HepG2 (cell line): ENCODE data around the gene THADA. TPM values are rescaled to one million over a fixed set of nuclear protein-coding genes. Genes with fewer than 3 reads are reported as not detected.

ENCODE experiments used
- ARID2 ChIP-seq: sonication (generic); formaldehyde crosslinking; IDR thresholded peaks from 2 replicates; pipeline ENCODE4 v1.8.1; 2022; ENCODE audit warnings: mild to moderate bottlenecking, missing genetic modification reagents, borderline replicate concordance
- DZIP1 ChIP-seq: sonication (generic); formaldehyde crosslinking; IDR thresholded peaks from 2 replicates; pipeline ENCODE4 v1.5.0; 2020; ENCODE audit warnings: mild to moderate bottlenecking, missing genetic modification reagents
- E2F5 ChIP-seq: sonication (generic); formaldehyde crosslinking; conservative IDR thresholded peaks from 2 replicates; pipeline ENCODE4 v1.4.0; 2020; ENCODE audit warnings: missing genetic modification reagents
- FOXK1 ChIP-seq: sonication (generic); formaldehyde crosslinking; IDR thresholded peaks from 2 replicates; pipeline ENCODE4 v1.4.0; 2020; ENCODE audit warnings: low read depth, missing genetic modification reagents, borderline replicate concordance
- HDAC2 ChIP-seq: sonication (generic); formaldehyde crosslinking; IDR thresholded peaks from 2 replicates; pipeline ENCODE4 v1.4.0; 2020; ENCODE audit warnings: missing genetic modification reagents
- HOXA3 ChIP-seq: sonication (generic); formaldehyde crosslinking; IDR thresholded peaks from 2 replicates; pipeline ENCODE4 v1.5.0; 2020; ENCODE audit warnings: missing genetic modification reagents
- KDM4B ChIP-seq: sonication (generic); formaldehyde crosslinking; IDR thresholded peaks from 2 replicates; pipeline ENCODE4 v1.4.0; 2020; ENCODE audit warnings: missing genetic modification reagents
- KDM5B ChIP-seq: sonication (generic); formaldehyde crosslinking; IDR thresholded peaks from 2 replicates; pipeline ENCODE4 v1.4.0; 2020; ENCODE audit warnings: missing genetic modification reagents, mild to moderate bottlenecking, borderline replicate concordance
- KMT2A ChIP-seq: sonication (generic); formaldehyde crosslinking; IDR thresholded peaks from 2 replicates; pipeline ENCODE4 v1.4.0; 2020; ENCODE audit warnings: missing genetic modification reagents
- POLR2AphosphoS5 ChIP-seq: IDR thresholded peaks from 2 replicates; pipeline ENCODE4 v1.6.1; 2012; ENCODE audit warnings: low read depth, low read length
- SMAD3 ChIP-seq: sonication (generic); formaldehyde crosslinking; IDR thresholded peaks from 2 replicates; pipeline ENCODE4 v1.4.0; 2020; ENCODE audit warnings: missing genetic modification reagents
- SMYD3 ChIP-seq: sonication (generic); formaldehyde crosslinking; IDR thresholded peaks from 2 replicates; pipeline ENCODE4 v1.8.1; 2023; ENCODE audit warnings: mild to moderate bottlenecking, missing genetic modification reagents
- TARDBP ChIP-seq: sonication (generic); formaldehyde crosslinking; IDR thresholded peaks from 2 replicates; pipeline ENCODE4 v1.8.0; 2022; ENCODE audit warnings: mild to moderate bottlenecking, missing genetic modification reagents
- UBTF ChIP-seq: sonication (generic); formaldehyde crosslinking; IDR thresholded peaks from 2 replicates; pipeline ENCODE4 v1.4.0; 2020; ENCODE audit warnings: mild to moderate bottlenecking, missing genetic modification reagents
- ZBTB42 ChIP-seq: sonication (generic); formaldehyde crosslinking; IDR thresholded peaks from 2 replicates; pipeline ENCODE4 v1.5.0; 2020; ENCODE audit warnings: mild to moderate bottlenecking, missing genetic modification reagents
- ZFP91 ChIP-seq: sonication (generic); formaldehyde crosslinking; IDR thresholded peaks from 2 replicates; pipeline ENCODE4 v1.9.0; 2022; ENCODE audit warnings: missing genetic modification reagents, mild to moderate bottlenecking, borderline replicate concordance
- ZNF230 ChIP-seq: sonication (generic); formaldehyde crosslinking; IDR thresholded peaks from 2 replicates; pipeline ENCODE4 v1.4.0; 2020; ENCODE audit warnings: mild to moderate bottlenecking, missing genetic modification reagents
- ZNF263 ChIP-seq: sonication (generic); formaldehyde crosslinking; IDR thresholded peaks from 2 replicates; pipeline ENCODE4 v1.4.0; 2020; ENCODE audit warnings: missing genetic modification reagents
- ZNF549 ChIP-seq: sonication (generic); formaldehyde crosslinking; IDR thresholded peaks from 2 replicates; pipeline ENCODE4 v1.5.0; 2020; ENCODE audit warnings: missing genetic modification reagents
- ZNF703 ChIP-seq: sonication (generic); formaldehyde crosslinking; IDR thresholded peaks from 2 replicates; pipeline ENCODE4 v1.5.1; 2020; ENCODE audit warnings: missing genetic modification reagents, mild to moderate bottlenecking, moderate library complexity, borderline replicate concordance
- ZNF780A ChIP-seq: sonication (generic); formaldehyde crosslinking; IDR thresholded peaks from 2 replicates; pipeline ENCODE4 v1.8.0; 2022; ENCODE audit warnings: mild to moderate bottlenecking, missing genetic modification reagents, moderate library complexity
- polyA plus RNA-seq, 8 experiments: library from polyadenylated mRNA; depleted of rRNA in 3 of 8; stranded (reverse) in 7 of 8; unstranded in 1 of 8; fragments of >200 nt; fragmentation: Illumina TruSeq in 4 of 8; extraction: Trizol in 4 of 8; gene quantifications; 2 replicates each; pipeline versions ENCODE4 v1.2.1 to v1.2.3, GENCODE V29; 2011 to 2016; ENCODE audit warnings: low read depth in 4 of 8, missing spikeins in 1 of 8, mixed read lengths in 1 of 8; ENCODE audit not compliant: insufficient read depth in 1 of 8
- total RNA-seq, 5 experiments: library from RNA; depleted of rRNA; stranded (reverse); fragments of >200 nt; fragmentation: Illumina TruSeq; extraction: Trizol; gene quantifications; 2 replicates each; pipeline ENCODE4 v1.2.3, GENCODE V29; 2016; ENCODE audit warnings: low read depth in 1 of 5

THADA gene
- total and polyA plus RNA-seq, 2 of the 13 experiments (the other 11 are each of a cell fraction or from before 2014, with no cell fraction given), result 12.7 to 21.7 TPM

GRCh38 chr2:43192744-43193651 is 402.8 kb downstream of the THADA start (continued):
- TF ChIP-seq ZNF230 (peak; percentile 55; the same call in 1 of the 2 replicates), TARDBP (CRISPR knock-in tag) (peak; percentile 25; the same call in 1 of the 2 replicates), ZNF703 (peak; percentile 54; the same call in 1 of the 2 replicates), ARID2 (CRISPR knock-in tag) (0 out of 2 replicates have a peak, but pooled peaks have one; percentile 51), UBTF (CRISPR knock-in tag) (peak; percentile 56; the same call in 1 of the 2 replicates), FOXK1 (peak; percentile 20; the same call in 1 of the 2 replicates), DZIP1 (CRISPR knock-in tag) (peak; percentile 71; the same call in 1 of the 2 replicates), SMAD3 (CRISPR knock-in tag) (0 out of 2 replicates have a peak, but pooled peaks have one; percentile 13), SMYD3 (CRISPR knock-in tag) (peak; percentile 44; the same call in 1 of the 2 replicates), KDM4B (CRISPR knock-in tag) (0 out of 2 replicates have a peak, but pooled peaks have one; percentile 17), KDM5B (CRISPR knock-in tag) (peak; percentile 52; the same call in 1 of the 2 replicates), E2F5 (CRISPR knock-in tag) (no peak), HOXA3 (CRISPR knock-in tag) (no peak), POLR2AphosphoS5 (peak; percentile 10; the same call in 1 of the 2 replicates), HDAC2 (CRISPR knock-in tag) (peak; percentile 11; the same call in 1 of the 2 replicates), ZNF549 (CRISPR knock-in tag) (no peak), ZNF263 (CRISPR knock-in tag) (peak; percentile 99), ZFP91 (no peak), KMT2A (CRISPR knock-in tag) (peak; percentile 46), ZNF780A (CRISPR knock-in tag) (no peak), ZBTB42 (CRISPR knock-in tag) (no peak)
